ENCODE data around the gene NIPBL.
"Not testable (repeated sequence)": the region's sequence is repeated elsewhere in the genome, so short reads cannot be mapped to it uniquely, and the experiment has no call there.

DNA sequence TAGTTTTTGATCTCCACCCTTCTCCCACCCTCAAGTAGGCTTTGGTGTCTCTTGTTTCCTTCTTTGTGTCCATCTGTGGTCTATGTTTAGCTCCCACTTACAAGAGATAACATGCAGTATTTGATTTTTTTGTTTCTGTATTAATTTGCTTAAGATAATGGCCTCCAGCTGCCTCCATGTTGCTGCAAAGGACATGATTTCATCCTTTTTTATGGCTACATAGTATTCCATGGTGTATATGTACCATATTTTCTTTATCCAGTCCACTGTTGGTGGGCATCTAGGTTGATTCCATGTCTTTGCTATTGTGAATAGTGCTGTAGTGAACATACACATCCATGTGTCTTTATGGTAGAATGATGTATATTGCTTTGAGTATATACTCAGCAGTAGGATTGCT lies 24.5 kb downstream of the NIPBL start:
- TF ChIP-seq BHLHE40 (IDR thresholded peaks at IDR 0.05; ENCODE audit: borderline replicate concordance); ELF4 (IDR thresholded peaks at IDR 0.05); FOXM1 (IDR thresholded peaks at IDR 0.05; ENCODE audit: borderline replicate concordance); L3MBTL2 (conservative IDR thresholded peaks at IDR 0.05); ZNF384 (IDR thresholded peaks at IDR 0.05); SUZ12 (IDR thresholded peaks at IDR 0.05); SP1 (IDR thresholded peaks at IDR 0.05); ARNT (IDR thresholded peaks at IDR 0.05); FOXK2 (IDR thresholded peaks at IDR 0.05); PKNOX1 (IDR thresholded peaks at IDR 0.05); FOXA1 (IDR thresholded peaks at IDR 0.05); NFRKB (IDR thresholded peaks at IDR 0.05); TARDBP (IDR thresholded peaks at IDR 0.05): not testable (repeated sequence)

Measured in HEK293T (cell line).